Neural cell (in vitro differentiated cells): ENCODE data around the gene NOL3. TPM values are rescaled to one million over a fixed set of nuclear protein-coding genes. Genes with fewer than 3 reads are reported as not detected.

ENCODE experiments used
- H2AFZ ChIP-seq: fragments of 200-600, 300-800 bp; sonication (generic), shearing (Covaris generic); 2 replicates; pipeline ENCODE4 v1.6.0; 2014; ENCODE audit warnings: low read depth, mild to moderate bottlenecking, antibody characterized with exemption, low read length, moderate library complexity
- H3F3A ChIP-seq: fragments of 200-600 bp; shearing (Covaris generic); 2 replicates; pipeline ENCODE4 v1.6.1; 2016; ENCODE audit warnings: mild to moderate bottlenecking, moderate library complexity, mixed read lengths, antibody characterized with exemption, low read length; ENCODE audit not compliant: insufficient read depth, poor library complexity, severe bottlenecking
- H3K27ac ChIP-seq: fragments of 200-600, 300-800 bp; sonication (generic), shearing (Covaris generic); 2 replicates; pipeline ENCODE4 v1.5.1; 2014; ENCODE audit warnings: mild to moderate bottlenecking, low read length, moderate library complexity
- H3K27me3 ChIP-seq: fragments of 300-800, 200-600 bp; sonication (generic), shearing (Covaris generic); 2 replicates; pipeline ENCODE4 v1.6.0; 2014; ENCODE audit warnings: mild to moderate bottlenecking, low read depth, low read length, moderate library complexity; ENCODE audit not compliant: insufficient read depth
- H3K36me3 ChIP-seq: fragments of 300-800, 200-600 bp; sonication (generic), shearing (Covaris generic); 2 replicates; pipeline ENCODE4 v1.5.1; 2014; ENCODE audit warnings: mild to moderate bottlenecking, antibody characterized with exemption, low read length, moderate library complexity; ENCODE audit not compliant: insufficient read depth
- H3K4me2 ChIP-seq: fragments of 300-800, 200-600 bp; sonication (generic), shearing (Covaris generic); 2 replicates; pipeline ENCODE4 v1.6.0; 2014; ENCODE audit warnings: mild to moderate bottlenecking, low read length
- H3K4me3 ChIP-seq: fragments of 300-800, 200-600 bp; sonication (generic), shearing (Covaris generic); 2 replicates; pipeline ENCODE4 v1.5.1; 2014; ENCODE audit warnings: mild to moderate bottlenecking, low read length, moderate library complexity
- H3K79me2 ChIP-seq: fragments of 200-600 bp; shearing (Covaris generic); replicated peaks from 2 replicates; pipeline ENCODE4 v1.6.0; 2014; ENCODE audit warnings: mild to moderate bottlenecking, low read length, moderate library complexity; ENCODE audit not compliant: insufficient read depth
- H3K9ac ChIP-seq: fragments of 300-800, 200-600 bp; sonication (generic), shearing (Covaris generic); 2 replicates; pipeline ENCODE4 v1.6.1; 2016; ENCODE audit warnings: mild to moderate bottlenecking, low read length, mixed read lengths
- H3K9me2 ChIP-seq: fragments of 200-600 bp; shearing (Covaris generic); 2 replicates; pipeline ENCODE4 v1.6.1; 2016; ENCODE audit warnings: mild to moderate bottlenecking, low read length, mixed read lengths; ENCODE audit not compliant: insufficient read depth
- H3K9me3 ChIP-seq: fragments of 200-600, 300-800 bp; sonication (generic), shearing (Covaris generic); 2 replicates; pipeline ENCODE4 v1.6.1; 2016; ENCODE audit warnings: mild to moderate bottlenecking, mixed run types, low read length, moderate library complexity, mixed read lengths
- H4K20me1 ChIP-seq: fragments of 200-600 bp; shearing (Covaris generic); 2 replicates; pipeline ENCODE4 v1.6.1; 2016; ENCODE audit warnings: mild to moderate bottlenecking, mixed run types; ENCODE audit not compliant: insufficient read depth
- CTCF ChIP-seq: fragments of 450-650 bp; IDR thresholded peaks from 2 replicates; pipeline ENCODE4 v1.5.1; 2014; ENCODE audit warnings: antibody characterized with exemption, mild to moderate bottlenecking, moderate library complexity; ENCODE audit not compliant: poor library complexity, severe bottlenecking
- EP300 ChIP-seq: fragments of 450-650 bp; conservative IDR thresholded peaks from 2 replicates; pipeline ENCODE4 v1.6.1; 2014; ENCODE audit warnings: antibody characterized with exemption, mild to moderate bottlenecking, moderate library complexity; ENCODE audit not compliant: poor library complexity, severe bottlenecking
- EZH2 ChIP-seq: fragments of 200-600, 300-800 bp; shearing (Covaris generic), sonication (generic); IDR thresholded peaks from 2 replicates; pipeline ENCODE4 v1.6.1; 2014; ENCODE audit warnings: antibody characterized with exemption, low read length, borderline replicate concordance, mild to moderate bottlenecking; ENCODE audit not compliant: insufficient read depth, poor library complexity, severe bottlenecking
- MXI1 ChIP-seq: fragments of 450-650 bp; conservative IDR thresholded peaks from 2 replicates; pipeline ENCODE4 v1.6.1; 2014; ENCODE audit warnings: antibody characterized with exemption, mild to moderate bottlenecking; ENCODE audit not compliant: poor library complexity, severe bottlenecking
- POLR2AphosphoS5 ChIP-seq: IDR thresholded peaks from 2 replicates; pipeline ENCODE4 v1.6.1; 2012
- RAD21 ChIP-seq: fragments of 450-650 bp; conservative IDR thresholded peaks from 2 replicates; pipeline ENCODE4 v1.6.1; 2014; ENCODE audit warnings: antibody characterized with exemption, mild to moderate bottlenecking, moderate library complexity
- REST ChIP-seq: IDR thresholded peaks from 2 replicates; pipeline ENCODE4 v1.6.1; 2012; ENCODE audit warnings: borderline replicate concordance
- SMC3 ChIP-seq: fragments of 450-650 bp; conservative IDR thresholded peaks from 2 replicates; pipeline ENCODE4 v1.6.1; 2014; ENCODE audit warnings: antibody characterized with exemption, mild to moderate bottlenecking, moderate library complexity; ENCODE audit not compliant: poor library complexity
- TAF1 ChIP-seq: IDR thresholded peaks from 2 replicates; pipeline ENCODE4 v1.6.1; 2012; ENCODE audit warnings: low read depth
- polyA plus RNA-seq: library from polyadenylated mRNA; depleted of rRNA; stranded (reverse); fragments of >200 nt; gene quantifications from 2 replicates; pipeline ENCODE4 v1.2.3, GENCODE V29; 2014

NOL3 gene
- polyA plus RNA-seq, 1 donor from 2014 or later: 8.4 TPM

- TF ChIP-seq CTCF: no peak
- no peak for TF ChIP-seq TAF1
- TF ChIP-seq EP300: no peak
- no peak for TF ChIP-seq POLR2AphosphoS5
These were observed 11.0 kb downstream of the NOL3 start (continued) for GRCh38 chr16:67181346-67181745.

GRCh38 chr16:67182288-67182687, 11.9 kb downstream of the NOL3 start:
- peak overlapping the region; percentile 94 for H3K9ac ChIP-seq
- H3K4me3 ChIP-seq: peak overlapping the region; percentile 91
- no peaks in the 10 kb centered on the region for H3K9me2 ChIP-seq
- H3F3A ChIP-seq: no peaks in the 10 kb centered on the region
- peak overlapping the region; percentile 76 for H3K4me2 ChIP-seq
- peaks cover 24% of the 10 kb centered on the region for H3K79me2 ChIP-seq
- H4K20me1 ChIP-seq: peaks cover 9% of the 10 kb centered on the region
- TF ChIP-seq SMC3 (no peak), TAF1 (no peak), EP300 (no peak), EZH2 (no peak), REST (no peak), CTCF (no peak), POLR2AphosphoS5 (no peak), RAD21 (no peak), MXI1 (no peak)
- H3K36me3 ChIP-seq: no peaks in the 10 kb centered on the region
- no peaks in the 10 kb centered on the region for H3K9me3 ChIP-seq
- H3K27ac ChIP-seq: no peak overlapping the region
- peaks cover 19% of the 10 kb centered on the region for H3K27me3 ChIP-seq
- H2AFZ ChIP-seq: no peak overlapping the region

- Histone ChIP-seq H3K27me3 (peaks cover 14% of the 10 kb centered on the region), H2AFZ (peak overlapping the region; percentile 59), H3F3A (no peaks in the 10 kb centered on the region), H3K79me2 (peaks cover 24% of the 10 kb centered on the region), H3K4me2 (peak overlapping the region; percentile 76), H3K36me3 (no peaks in the 10 kb centered on the region), H4K20me1 (peaks cover 1% of the 10 kb centered on the region), H3K4me3 (peak overlapping the region; percentile 91), H3K9me3 (no peaks in the 10 kb centered on the region), H3K27ac (peak overlapping the region; percentile 93), H3K9ac (peak overlapping the region; percentile 94), H3K9me2 (no peaks in the 10 kb centered on the region)
- TF ChIP-seq EZH2 (no peak), TAF1 (no peak), REST (no peak), MXI1 (no peak)
These were observed 12.9 kb downstream of the NOL3 start for GRCh38 chr16:67183284-67183626.
